Measurements from ENCODE around the gene C21orf91. TPM values are rescaled to one million over a fixed set of nuclear protein-coding genes. Genes with fewer than 3 reads are reported as not detected.

Gene C21orf91
- total RNA-seq, 1 experiment from 2014 or later = 49.2 TPM

DNA sequence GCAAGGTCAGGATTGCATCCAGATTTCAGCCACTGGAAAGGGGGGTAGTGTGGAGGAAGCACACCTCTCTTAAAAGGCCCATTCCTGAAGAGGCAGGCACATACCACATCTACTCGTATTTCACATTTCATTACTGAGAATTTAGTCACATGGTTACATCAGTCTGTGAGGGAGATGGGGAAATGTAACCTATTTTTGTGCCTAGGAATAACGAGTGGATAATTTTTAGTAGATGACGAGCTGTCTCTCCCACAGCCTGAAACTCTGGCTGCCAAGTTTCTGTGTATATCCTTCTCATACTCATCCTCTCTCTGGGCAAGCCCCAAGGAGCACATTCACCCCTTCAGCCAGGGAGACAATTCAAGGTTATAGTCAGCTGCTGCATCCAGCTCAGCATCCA is 10.3 kb upstream of the C21orf91 start:
- H3K56ac ChIP-seq (ENCODE audit: insufficient read length, low read depth, low read length) = no peak overlapping the region
- H3K9me3 Mint-ChIP-seq = no peaks in the 10 kb centered on the region
- H3K18ac ChIP-seq (ENCODE audit: insufficient read length, low read depth, low read length) = no peak overlapping the region
- H3K27me3 ChIP-seq (ENCODE audit: insufficient read depth, low read length) = no peaks in the 10 kb centered on the region
- no peaks in the 10 kb centered on the region for H3K27me3 Mint-ChIP-seq (ENCODE audit: low read depth)
- H3K4ac ChIP-seq (ENCODE audit: low read depth, low read length) = no peak overlapping the region
- H3K9me3 ChIP-seq (ENCODE audit: control insufficient read depth, low read depth, low read length) = no peaks in the 10 kb centered on the region
- no peak overlapping the region for H3K4me2 ChIP-seq (ENCODE audit: insufficient read depth, insufficient read length, low read length)
- H2BK120ac ChIP-seq (ENCODE audit: low read depth, low read length, poor library complexity, severe bottlenecking) = no peak overlapping the region
- H3K23me2 ChIP-seq (ENCODE audit: insufficient read length, low read depth, low read length, poor library complexity, severe bottlenecking) = no peaks in the 10 kb centered on the region
- H3T11ph ChIP-seq (ENCODE audit: low read length) = no peak overlapping the region
- TF ChIP-seq, protein P1, sequence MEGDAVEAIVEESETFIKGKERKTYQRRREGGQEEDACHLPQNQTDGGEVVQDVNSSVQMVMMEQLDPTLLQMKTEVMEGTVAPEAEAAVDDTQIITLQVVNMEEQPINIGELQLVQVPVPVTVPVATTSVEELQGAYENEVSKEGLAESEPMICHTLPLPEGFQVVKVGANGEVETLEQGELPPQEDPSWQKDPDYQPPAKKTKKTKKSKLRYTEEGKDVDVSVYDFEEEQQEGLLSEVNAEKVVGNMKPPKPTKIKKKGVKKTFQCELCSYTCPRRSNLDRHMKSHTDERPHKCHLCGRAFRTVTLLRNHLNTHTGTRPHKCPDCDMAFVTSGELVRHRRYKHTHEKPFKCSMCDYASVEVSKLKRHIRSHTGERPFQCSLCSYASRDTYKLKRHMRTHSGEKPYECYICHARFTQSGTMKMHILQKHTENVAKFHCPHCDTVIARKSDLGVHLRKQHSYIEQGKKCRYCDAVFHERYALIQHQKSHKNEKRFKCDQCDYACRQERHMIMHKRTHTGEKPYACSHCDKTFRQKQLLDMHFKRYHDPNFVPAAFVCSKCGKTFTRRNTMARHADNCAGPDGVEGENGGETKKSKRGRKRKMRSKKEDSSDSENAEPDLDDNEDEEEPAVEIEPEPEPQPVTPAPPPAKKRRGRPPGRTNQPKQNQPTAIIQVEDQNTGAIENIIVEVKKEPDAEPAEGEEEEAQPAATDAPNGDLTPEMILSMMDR (conservative IDR thresholded peaks at IDR 0.05) = no peak
- no peaks in the 10 kb centered on the region for H3K79me1 ChIP-seq (ENCODE audit: insufficient read depth, low read depth, low read length, poor library complexity, severe bottlenecking)
- no peak overlapping the region for H3K23ac ChIP-seq (ENCODE audit: insufficient read length, low read depth, low read length)
- no peaks in the 10 kb centered on the region for H3K79me2 ChIP-seq (ENCODE audit: insufficient read depth, low read length)
- H3K9ac ChIP-seq (ENCODE audit: extremely low read depth, insufficient read length, low read length) = no peak overlapping the region
- no peak overlapping the region for H3K14ac ChIP-seq (ENCODE audit: insufficient read depth, low read length)
- H2BK15ac ChIP-seq (ENCODE audit: low read depth, low read length) = no peak overlapping the region
- H3K4me1 ChIP-seq (ENCODE audit: insufficient read depth, low read length) = no peaks in the 10 kb centered on the region; the same call in 1 of the 2 replicates
- DNase-seq = no peak
- H4K91ac ChIP-seq (ENCODE audit: insufficient read length, low read depth, low read length) = no peak overlapping the region
- no peak overlapping the region for H2BK20ac ChIP-seq (ENCODE audit: low read depth, low read length, poor library complexity, severe bottlenecking)
- H4K8ac ChIP-seq (replicated peaks; ENCODE audit: insufficient read length, low read depth, low read length) = no peak overlapping the region
- H3K27ac Mint-ChIP-seq = no peak overlapping the region
- WGBS (ENCODE audit: extremely low coverage, insufficient read length, low lambda C conversion rate) = no CpG with 5 or more reads among the region's 3 CpGs
- H2BK5ac ChIP-seq (ENCODE audit: insufficient read length, low read length) = no peak overlapping the region
- no peak overlapping the region for H3K4me3 Mint-ChIP-seq
- peaks cover 13 to 19% of the 10 kb centered on the region in 2 experiments for H3K4me1 Mint-ChIP-seq
- no peak overlapping the region for H2AFZ ChIP-seq (ENCODE audit: low read length)
- H3K36me3 Mint-ChIP-seq (ENCODE audit: insufficient read depth in 1 of 3, low read depth in 3 of 3) = peaks cover 0 to 5% (median 0%) of the 10 kb centered on the region in 3 experiments; a peak in 2 of 7 replicates
- H3K27ac ChIP-seq (ENCODE audit: insufficient read length, low read depth, low read length) = no peak overlapping the region
- H4K20me1 ChIP-seq (ENCODE audit: control insufficient read depth, insufficient read depth, insufficient read length) = no peaks in the 10 kb centered on the region
- no peak overlapping the region for H2AK5ac ChIP-seq (ENCODE audit: insufficient read length, low read length)
- H4K5ac ChIP-seq (ENCODE audit: insufficient read length, low read depth, low read length) = no peak overlapping the region
- H2BK12ac ChIP-seq (ENCODE audit: insufficient read length, low read depth, low read length) = no peak overlapping the region

Measured in H9 (cell line).